DOHH2 (cell line): ENCODE data around the gene STEAP3.

Experiments
- H3F3A ChIP-seq: fragments of 200-600 bp; sonication (generic), shearing (Covaris generic); 2 replicates; pipeline ENCODE4 v1.6.0; 2016; ENCODE audit warnings: antibody characterized with exemption, mild to moderate bottlenecking; ENCODE audit not compliant: control insufficient read depth, insufficient read depth
- H3K27ac ChIP-seq: fragments of 200-600 bp; sonication (generic); 2 replicates; pipeline ENCODE4 v1.5.1; 2014; ENCODE audit warnings: low read depth, mild to moderate bottlenecking, low read length, moderate library complexity
- H3K27me3 ChIP-seq: fragments of 200-600 bp; sonication (generic); 2 replicates; pipeline ENCODE4 v1.6.1; 2014; ENCODE audit warnings: mild to moderate bottlenecking, low read length, mixed read lengths; ENCODE audit not compliant: control insufficient read depth
- H3K36me3 ChIP-seq: fragments of 200-600 bp; sonication (generic); 2 replicates; pipeline ENCODE4 v1.6.1; 2014; ENCODE audit warnings: mild to moderate bottlenecking, low read length, moderate library complexity, mixed read lengths; ENCODE audit not compliant: control insufficient read depth
- H3K4me1 ChIP-seq: fragments of 200-600 bp; sonication (generic); 2 replicates; pipeline ENCODE4 v1.6.1; 2014; ENCODE audit warnings: mild to moderate bottlenecking, low read length, mixed read lengths; ENCODE audit not compliant: control insufficient read depth
- H3K4me2 ChIP-seq: fragments of 200-600 bp; sonication (generic); 2 replicates; pipeline ENCODE4 v1.6.0; 2014; ENCODE audit warnings: mild to moderate bottlenecking, low read length, moderate library complexity
- H3K4me3 ChIP-seq: fragments of 200-600 bp; sonication (generic); 2 replicates; pipeline ENCODE4 v1.5.1; 2014; ENCODE audit warnings: mild to moderate bottlenecking, low read length, mixed read lengths
- H3K79me2 ChIP-seq: fragments of 200-600 bp; sonication (generic); 2 replicates; pipeline ENCODE4 v1.6.1; 2014; ENCODE audit warnings: mild to moderate bottlenecking, low read length, mixed read lengths; ENCODE audit not compliant: control insufficient read depth
- H3K9me2 ChIP-seq: fragments of 200-600 bp; sonication (generic); replicated peaks from 2 replicates; pipeline ENCODE4 v1.6.1; 2014; ENCODE audit warnings: mild to moderate bottlenecking, low read length, mixed read lengths; ENCODE audit not compliant: control insufficient read depth
- H3K9me3 ChIP-seq: fragments of 200-600 bp; sonication (generic); 2 replicates; pipeline ENCODE4 v1.6.1; 2014; ENCODE audit warnings: antibody characterized with exemption, low read length, mixed read lengths; ENCODE audit not compliant: control insufficient read depth, insufficient read depth
- H4K20me1 ChIP-seq: fragments of 200-600 bp; sonication (generic); 2 replicates; pipeline ENCODE4 v1.6.0; 2014; ENCODE audit warnings: low read depth, mild to moderate bottlenecking, antibody characterized with exemption, low read length, moderate library complexity; ENCODE audit not compliant: control insufficient read depth, insufficient read depth
- EZH2phosphoT487 ChIP-seq: fragments of 200-600 bp; sonication (generic); IDR thresholded peaks from 2 replicates; pipeline ENCODE4 v1.6.1; 2017; ENCODE audit warnings: borderline replicate concordance, mild to moderate bottlenecking, antibody characterized with exemption, low read length, moderate library complexity, mixed read lengths
- TF ChIP-seq, protein P1 (sequence below): fragments of 200-600 bp; sonication (generic); IDR thresholded peaks from one replicate; pipeline ENCODE4 v1.5.1; 2014; ENCODE audit warnings: antibody characterized with exemption, mild to moderate bottlenecking, low read depth, low read length; ENCODE audit not compliant: poor library complexity, severe bottlenecking

Gene STEAP3

DNA sequence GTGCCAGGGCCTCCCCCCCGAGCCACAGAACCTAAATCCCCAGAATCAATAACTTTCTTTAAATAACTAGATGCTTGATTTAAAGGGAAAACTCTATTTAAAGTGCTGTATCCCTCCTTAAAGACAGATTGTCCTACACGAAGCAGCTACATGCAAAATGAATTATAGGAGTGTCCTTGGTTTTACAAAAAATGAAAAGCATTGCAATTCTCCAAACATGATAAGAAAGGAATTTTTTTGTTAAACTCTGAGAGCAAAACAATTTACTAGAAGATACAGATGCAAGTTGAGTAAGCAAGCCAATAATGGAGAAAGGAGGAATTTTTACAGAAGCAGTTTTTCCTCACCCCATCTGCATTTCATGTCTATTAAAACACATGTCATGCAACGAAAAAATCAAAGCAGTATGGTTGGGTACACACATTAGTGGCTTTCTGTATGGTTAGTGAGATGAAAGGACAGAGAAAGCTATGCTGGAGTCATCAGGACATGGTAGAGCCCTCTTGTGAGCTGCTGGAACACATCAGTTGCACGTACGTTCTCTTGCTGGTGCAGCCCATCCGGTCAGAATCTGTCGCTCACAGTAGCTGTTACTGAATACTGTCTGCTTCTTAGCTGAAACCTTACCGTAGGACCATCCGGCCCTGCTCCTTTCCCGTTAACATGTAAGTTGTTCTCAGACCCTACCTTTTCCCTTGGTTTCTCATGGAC, 25.9 kb upstream of the STEAP3 start:
- H4K20me1 ChIP-seq: no peaks in the 10 kb centered on the region

GRCh38 chr2:119198240-119198840, 25.3 kb upstream of the STEAP3 start:
- TF ChIP-seq, protein P1, sequence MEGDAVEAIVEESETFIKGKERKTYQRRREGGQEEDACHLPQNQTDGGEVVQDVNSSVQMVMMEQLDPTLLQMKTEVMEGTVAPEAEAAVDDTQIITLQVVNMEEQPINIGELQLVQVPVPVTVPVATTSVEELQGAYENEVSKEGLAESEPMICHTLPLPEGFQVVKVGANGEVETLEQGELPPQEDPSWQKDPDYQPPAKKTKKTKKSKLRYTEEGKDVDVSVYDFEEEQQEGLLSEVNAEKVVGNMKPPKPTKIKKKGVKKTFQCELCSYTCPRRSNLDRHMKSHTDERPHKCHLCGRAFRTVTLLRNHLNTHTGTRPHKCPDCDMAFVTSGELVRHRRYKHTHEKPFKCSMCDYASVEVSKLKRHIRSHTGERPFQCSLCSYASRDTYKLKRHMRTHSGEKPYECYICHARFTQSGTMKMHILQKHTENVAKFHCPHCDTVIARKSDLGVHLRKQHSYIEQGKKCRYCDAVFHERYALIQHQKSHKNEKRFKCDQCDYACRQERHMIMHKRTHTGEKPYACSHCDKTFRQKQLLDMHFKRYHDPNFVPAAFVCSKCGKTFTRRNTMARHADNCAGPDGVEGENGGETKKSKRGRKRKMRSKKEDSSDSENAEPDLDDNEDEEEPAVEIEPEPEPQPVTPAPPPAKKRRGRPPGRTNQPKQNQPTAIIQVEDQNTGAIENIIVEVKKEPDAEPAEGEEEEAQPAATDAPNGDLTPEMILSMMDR: no peak
- no peak for TF ChIP-seq EZH2phosphoT487
- 0 out of 2 replicates have a peak, but pooled peaks cover 3% of the 10 kb centered on the region for H3K27me3 ChIP-seq
- H3K27ac ChIP-seq: no peak overlapping the region
- H3K4me1 ChIP-seq: no peaks in the 10 kb centered on the region
- no peaks in the 10 kb centered on the region for H3K79me2 ChIP-seq
- H3K9me3 ChIP-seq: no peaks in the 10 kb centered on the region
- no peak overlapping the region for H3K4me2 ChIP-seq
- H4K20me1 ChIP-seq: no peaks in the 10 kb centered on the region
- H3K36me3 ChIP-seq: no peaks in the 10 kb centered on the region
- no peaks in the 10 kb centered on the region for H3F3A ChIP-seq
- no peaks in the 10 kb centered on the region for H3K9me2 ChIP-seq
- H3K4me3 ChIP-seq: no peak overlapping the region

More for the DNA sequence above, 25.9 kb upstream of the STEAP3 start:
- H3K4me3 ChIP-seq: no peak overlapping the region
- no peaks in the 10 kb centered on the region for H3K36me3 ChIP-seq
- 0 out of 2 replicates have a peak, but pooled peaks cover 3% of the 10 kb centered on the region for H3K27me3 ChIP-seq
- no peaks in the 10 kb centered on the region for H3K9me3 ChIP-seq
- H3F3A ChIP-seq: no peaks in the 10 kb centered on the region
- no peak overlapping the region for H3K27ac ChIP-seq
- H3K79me2 ChIP-seq: no peaks in the 10 kb centered on the region
- H3K4me2 ChIP-seq: no peak overlapping the region
- no peak for TF ChIP-seq EZH2phosphoT487
- TF ChIP-seq, protein P1: no peak
- no peaks in the 10 kb centered on the region for H3K9me2 ChIP-seq
- H3K4me1 ChIP-seq: no peaks in the 10 kb centered on the region

DNA sequence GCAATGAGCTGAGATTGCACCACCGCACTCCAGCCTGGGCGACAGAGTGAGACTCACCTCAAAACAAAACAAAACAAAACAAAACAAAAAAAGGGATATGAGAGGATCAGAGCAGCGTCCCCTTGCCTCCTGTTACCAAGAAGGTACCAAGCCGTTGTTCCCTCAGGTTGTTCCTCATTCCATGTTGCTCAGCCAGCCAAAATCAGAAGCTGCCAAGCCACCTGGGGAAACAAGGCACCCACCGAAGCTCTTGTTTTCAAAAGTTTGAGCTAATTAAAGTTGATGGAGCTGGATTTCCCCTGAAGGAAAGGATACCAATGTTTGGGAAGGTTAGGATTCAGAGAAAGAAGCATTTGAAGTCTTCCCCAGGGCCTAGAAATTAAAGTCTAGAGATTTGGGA, 21.8 kb upstream of the STEAP3 start:
- H3K27ac ChIP-seq: no peak overlapping the region
- no peaks in the 10 kb centered on the region for H4K20me1 ChIP-seq
- no peaks in the 10 kb centered on the region for H3K9me2 ChIP-seq
- H3K27me3 ChIP-seq: no peaks in the 10 kb centered on the region
- H3K36me3 ChIP-seq: no peaks in the 10 kb centered on the region
- no peaks in the 10 kb centered on the region for H3K4me1 ChIP-seq
- TF ChIP-seq, protein P1: no peak
- TF ChIP-seq EZH2phosphoT487: no peak
- H3K4me2 ChIP-seq: no peak overlapping the region
- H3F3A ChIP-seq: no peaks in the 10 kb centered on the region
- no peaks in the 10 kb centered on the region for H3K79me2 ChIP-seq
- H3K4me3 ChIP-seq: no peak overlapping the region
- H3K9me3 ChIP-seq: no peaks in the 10 kb centered on the region
